ENCODE measurements around the gene HINT2.

Gene HINT2

DNA sequence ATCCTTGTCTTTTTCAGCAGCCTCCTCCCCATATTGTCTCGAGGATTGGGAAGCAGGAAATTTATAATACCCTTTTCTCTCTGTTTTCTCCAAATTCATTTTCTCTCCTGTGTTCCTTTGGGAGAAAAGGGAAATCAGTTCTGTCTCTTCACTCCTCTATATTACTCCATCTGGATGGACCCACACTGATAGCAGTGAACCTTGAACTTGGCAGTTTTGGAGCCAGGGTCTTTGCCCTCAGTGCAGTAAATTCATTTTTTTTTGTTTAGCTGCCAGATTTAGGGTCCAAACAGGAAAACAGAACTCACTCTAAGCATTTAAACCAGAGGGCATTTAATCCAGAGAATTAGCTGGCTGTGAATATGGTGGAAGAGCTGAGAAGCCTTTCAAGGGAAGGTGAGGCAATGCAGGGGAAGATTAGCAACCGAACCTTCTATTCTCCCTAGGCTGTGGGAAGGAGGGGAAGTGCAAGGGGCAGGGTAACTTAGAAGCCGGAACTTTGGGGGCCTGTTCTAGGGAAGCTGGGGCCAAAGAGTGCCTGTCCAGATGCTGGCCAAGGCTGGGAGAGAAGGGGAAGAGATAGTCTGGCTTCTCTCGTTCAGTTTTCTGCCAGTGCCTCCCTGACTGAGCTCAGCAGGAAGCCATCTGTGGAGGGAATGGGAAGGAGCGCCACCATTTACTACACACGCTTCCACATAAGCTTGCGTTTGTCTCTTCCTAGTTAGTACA lies 39.8 kb downstream of the HINT2 start:
- peak; percentile 45 for DNase-seq

DNA sequence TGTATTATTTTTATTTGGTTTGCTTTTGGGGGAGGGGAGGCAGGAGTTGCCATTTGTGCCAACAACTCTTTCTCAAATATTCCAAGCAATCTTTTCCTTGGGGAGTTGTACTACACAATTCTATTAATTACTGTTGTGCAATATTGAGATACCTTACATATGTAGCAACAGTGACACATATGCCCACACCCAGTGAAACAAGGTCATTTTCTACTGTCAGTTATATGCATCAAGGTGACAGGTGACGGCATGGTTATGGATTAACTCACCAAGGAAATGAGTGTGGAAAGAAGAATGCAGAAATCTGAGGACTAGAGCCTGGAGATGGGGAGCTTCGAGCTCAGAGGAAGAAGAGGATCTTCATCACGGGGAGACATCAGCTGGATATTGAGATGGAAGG lies 42.9 kb downstream of the HINT2 start:
- DNase-seq: no peak

DNA sequence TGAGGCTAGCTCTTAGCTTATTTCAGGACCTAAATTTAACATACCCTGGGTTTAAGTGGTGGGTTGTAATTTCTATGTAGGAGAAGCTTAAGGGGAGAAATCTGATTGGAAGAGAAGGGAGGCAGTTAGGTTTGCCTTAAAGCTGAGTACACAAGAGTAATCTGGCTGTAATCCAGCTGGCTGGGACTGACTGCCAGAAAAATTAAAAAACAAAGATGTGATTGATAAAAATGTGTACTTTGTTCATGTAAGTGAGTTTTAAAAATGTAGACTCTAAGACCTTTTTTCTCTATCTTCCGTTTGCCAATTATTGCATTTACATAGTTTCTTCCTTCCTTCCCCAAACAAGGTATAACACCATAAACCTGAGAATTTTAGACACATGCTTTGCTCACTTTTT lies 43.3 kb downstream of the HINT2 start:
- DNase-seq: peak; percentile 76

DNA sequence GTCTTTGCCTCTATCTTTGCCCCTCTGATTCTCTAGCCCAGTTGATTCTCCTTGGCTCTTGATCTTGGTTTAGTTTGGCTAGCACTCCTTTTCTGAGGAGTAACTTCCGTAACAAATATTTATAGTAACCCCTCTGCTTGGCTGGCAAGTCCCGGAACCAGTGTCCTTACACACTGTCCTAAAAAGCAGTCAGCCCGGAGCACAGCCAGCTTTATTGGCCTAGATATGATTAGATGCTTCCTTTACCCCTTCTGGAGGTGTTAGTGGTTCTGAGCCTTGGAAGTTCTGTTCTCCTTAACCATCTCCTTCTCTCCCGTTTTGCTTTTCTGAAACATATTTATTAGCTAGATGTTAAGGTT lies 43.8 kb downstream of the HINT2 start:
- no peak for DNase-seq

DNA sequence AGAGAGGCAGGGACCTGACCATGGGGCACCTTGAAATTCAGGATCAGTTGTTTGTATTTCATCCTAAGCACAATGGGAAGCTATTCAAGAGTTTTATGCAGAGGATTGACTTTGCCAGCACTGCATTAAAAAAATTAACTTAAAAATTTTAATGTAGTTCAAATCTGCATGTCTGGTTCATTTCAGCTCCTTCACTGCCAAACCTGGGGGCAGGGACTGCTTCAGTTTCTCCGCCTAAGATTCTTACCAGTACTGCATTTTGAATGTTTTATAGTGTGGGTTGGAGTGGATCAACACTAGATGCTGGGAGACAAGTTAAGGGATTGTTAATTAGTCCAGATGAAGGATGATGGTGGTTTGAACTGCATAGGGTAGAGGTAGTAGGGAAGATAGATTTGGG lies 45.1 kb downstream of the HINT2 start:
- DNase-seq: no peak

DNA sequence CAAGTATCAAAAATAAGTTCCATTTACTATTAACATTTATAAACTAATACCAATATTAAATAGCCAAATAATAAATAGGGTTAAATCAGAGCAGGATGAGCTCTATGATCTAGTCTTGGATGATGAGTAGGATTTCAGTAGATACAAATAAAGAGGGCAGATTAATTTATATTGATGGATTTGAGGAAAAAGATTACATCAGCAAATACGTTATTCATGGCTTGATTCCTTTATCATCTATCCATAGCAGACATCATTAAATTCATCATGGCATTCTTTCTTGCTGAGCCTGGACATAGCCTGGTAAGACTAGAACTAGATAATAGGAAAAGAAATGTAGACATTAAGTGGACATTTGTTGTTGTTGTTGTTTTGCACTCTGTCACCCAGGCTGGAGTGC lies 47.4 kb downstream of the HINT2 start:
- no peak for DNase-seq

DNA sequence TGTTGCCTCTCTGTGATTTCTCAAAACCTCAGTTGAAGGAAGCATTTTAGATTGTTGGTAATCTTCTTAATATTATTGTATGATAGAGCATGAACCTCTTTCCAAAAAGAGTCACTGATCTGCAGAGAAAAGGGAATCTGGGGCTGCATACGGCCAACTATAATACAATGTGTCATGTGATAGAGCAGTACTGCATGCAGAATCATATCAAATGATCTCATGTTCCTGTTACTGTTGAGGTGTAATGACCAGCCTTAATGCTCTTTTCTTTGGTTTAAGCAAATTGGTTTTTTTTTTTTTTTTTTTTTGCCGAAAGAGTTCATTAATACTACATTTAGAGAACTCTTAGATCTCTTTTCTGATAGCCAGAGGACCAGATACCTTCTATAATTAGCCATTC lies 47.8 kb downstream of the HINT2 start:
- DNase-seq: no peak

DNA sequence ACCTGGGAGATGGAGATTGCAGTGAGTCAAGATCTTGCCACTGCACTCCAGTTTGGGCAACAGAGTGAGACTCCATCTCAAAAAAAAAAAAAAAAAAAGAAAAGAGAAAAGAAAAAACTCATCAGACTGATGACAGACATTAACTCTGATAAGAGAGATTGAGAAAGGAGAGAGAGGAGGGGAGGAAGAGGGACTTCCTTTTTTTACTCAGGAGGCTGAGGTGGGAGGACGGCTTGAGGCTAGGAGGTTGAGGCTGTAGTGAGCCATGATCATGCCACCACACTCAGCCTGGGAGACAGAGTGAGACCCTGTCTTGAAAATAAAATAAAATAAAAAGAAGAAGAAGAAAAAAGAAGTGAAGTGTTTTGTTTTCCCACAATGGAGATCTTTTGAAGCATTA lies 51.0 kb downstream of the HINT2 start:
- no peak for DNase-seq

DNA sequence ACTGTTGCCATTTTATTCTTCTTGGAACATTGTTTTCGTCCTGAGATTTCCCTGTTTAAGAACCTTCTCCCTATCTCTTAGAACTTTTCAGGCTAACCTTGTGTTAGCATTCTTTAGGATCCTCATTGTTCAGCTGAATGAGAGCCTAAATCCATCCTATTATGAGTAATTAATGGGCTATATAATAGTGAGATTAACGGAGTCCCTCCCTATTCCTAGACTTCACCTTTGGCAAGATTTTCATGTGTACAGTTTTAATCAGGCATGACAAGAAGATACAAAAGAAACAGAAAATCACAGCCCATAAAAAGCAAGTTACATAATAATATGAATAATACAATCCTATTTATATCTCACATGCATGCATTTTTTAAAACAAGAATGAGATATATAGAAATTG lies 51.7 kb downstream of the HINT2 start:
- no peak for DNase-seq
